Vagina (tissue), 2 donors: ENCODE data around the gene SLC25A44.

Experiments
- CTCF ChIP-seq, 3 experiments: fragments of 450-650 bp in 2 of 3; fragments of 200-600 bp in 1 of 3; sonication (generic) in 1 of 3; IDR thresholded peaks; one replicate each; pipeline ENCODE4 v1.5.1; 2017 to 2019; ENCODE audit warnings: antibody characterized with exemption in 3 of 3, mild to moderate bottlenecking in 2 of 3, moderate library complexity in 2 of 3
- POLR2A ChIP-seq, 2 donors: fragments of 450-650 bp; IDR thresholded peaks; one replicate each; pipeline ENCODE4 v1.6.1; 2017; ENCODE audit warnings: antibody characterized with exemption in 2 of 2, mild to moderate bottlenecking in 2 of 2, moderate library complexity in 2 of 2

- no peak for TF ChIP-seq CTCF (IDR thresholded peaks at IDR 0.05)
- TF ChIP-seq POLR2A (IDR thresholded peaks at IDR 0.05), result no peak
Observed at GRCh38 chr1:156204686-156205085, 10.8 kb downstream of the SLC25A44 start.
